Osteoblast (primary cell): ENCODE results near the gene PHLDA3. TPM values are rescaled to one million over a fixed set of nuclear protein-coding genes. Genes with fewer than 3 reads are reported as not detected.

Experiments
- DNase-seq: peaks from one replicate; pipeline ENCODE4 v3.0.0; 2011; ENCODE audit warnings: low spot score, mixed read lengths; ENCODE audit not compliant: insufficient read length; ENCODE audit errors: missing footprints
- H2AFZ ChIP-seq: 2 replicates; pipeline ENCODE4 v1.6.0; 2011; ENCODE audit warnings: mild to moderate bottlenecking, low read length
- H3K27ac ChIP-seq: 2 replicates; pipeline ENCODE4 v1.5.1; 2011; ENCODE audit warnings: mild to moderate bottlenecking, low read depth, low read length, moderate library complexity
- H3K27me3 ChIP-seq: 2 replicates; pipeline ENCODE4 v1.6.0; 2012; ENCODE audit warnings: mild to moderate bottlenecking, control low read depth, inconsistent platforms, low read length, moderate library complexity; ENCODE audit not compliant: insufficient read depth
- H3K36me3 ChIP-seq: 2 replicates; pipeline ENCODE4 v1.5.1; 2011; ENCODE audit warnings: mild to moderate bottlenecking, low read length, control low read depth, moderate library complexity; ENCODE audit not compliant: insufficient read depth
- H3K4me1 ChIP-seq: 2 replicates; pipeline ENCODE4 v1.5.1; 2011; ENCODE audit warnings: mild to moderate bottlenecking, low read length, control low read depth, moderate library complexity; ENCODE audit not compliant: insufficient read depth
- H3K4me2 ChIP-seq: 2 replicates; pipeline ENCODE4 v1.6.0; 2011; ENCODE audit warnings: mild to moderate bottlenecking, low read length; ENCODE audit not compliant: insufficient read depth
- H3K4me3 ChIP-seq: fragments of 200-600 bp; sonication (generic); 3 replicates; pipeline ENCODE4 v1.5.1; 2012; ENCODE audit warnings: mild to moderate bottlenecking, low read length, inconsistent platforms; ENCODE audit not compliant: insufficient read depth
- H3K79me2 ChIP-seq: 2 replicates; pipeline ENCODE4 v1.6.0; 2012; ENCODE audit warnings: mild to moderate bottlenecking, low read length, control low read depth, inconsistent platforms; ENCODE audit not compliant: insufficient read depth
- H3K9me3 ChIP-seq: 2 replicates; pipeline ENCODE4 v1.5.1; 2011; ENCODE audit warnings: low read depth, low read length, control low read depth
- H4K20me1 ChIP-seq: 2 replicates; pipeline ENCODE4 v1.6.0; 2012; ENCODE audit warnings: mild to moderate bottlenecking, low read length, control low read depth; ENCODE audit not compliant: insufficient read depth
- CTCF ChIP-seq: IDR thresholded peaks from 2 replicates; pipeline ENCODE4 v1.5.1; 2011; ENCODE audit warnings: mild to moderate bottlenecking, low read depth, low read length, moderate library complexity; ENCODE audit errors: extremely low read depth
- total RNA-seq: library from RNA; depleted of rRNA; stranded (reverse); fragments of >200 nt; gene quantifications from 2 replicates; pipeline ENCODE4 v1.2.3, GENCODE V29; 2012

PHLDA3 gene
- total RNA-seq, 1 donor, result 116 TPM

GRCh38 chr1:201491896-201492511 is 23.0 kb upstream of the PHLDA3 start:
- Histone ChIP-seq H3K79me2 (peaks cover 77% of the 10 kb centered on the region), H3K27ac (peak overlapping the region; percentile 57), H3K4me2 (no peak overlapping the region), H3K4me3 (no peak overlapping the region), H3K4me1 (peaks cover 89% of the 10 kb centered on the region), H3K27me3 (no peaks in the 10 kb centered on the region), H4K20me1 (peaks cover 43% of the 10 kb centered on the region), H3K36me3 (peaks cover 89% of the 10 kb centered on the region), H2AFZ (no peak overlapping the region), H3K9me3 (no peaks in the 10 kb centered on the region)
- TF ChIP-seq CTCF, result no peak
- no peak for DNase-seq

GRCh38 chr1:201490708-201491131 is 21.7 kb upstream of the PHLDA3 start:
- Histone ChIP-seq H2AFZ (no peak overlapping the region), H3K4me1 (peaks cover 78% of the 10 kb centered on the region), H3K27me3 (no peaks in the 10 kb centered on the region), H3K9me3 (no peaks in the 10 kb centered on the region), H3K27ac (peak overlapping the region; percentile 55), H3K36me3 (peaks cover 90% of the 10 kb centered on the region), H4K20me1 (peaks cover 35% of the 10 kb centered on the region), H3K4me2 (no peak overlapping the region), H3K4me3 (no peak overlapping the region), H3K79me2 (peaks cover 66% of the 10 kb centered on the region)
- TF ChIP-seq CTCF, result no peak
- DNase-seq, result no peak

GRCh38 chr1:201489643-201490261 is 20.8 kb upstream of the PHLDA3 start:
- Histone ChIP-seq H3K4me1 (peaks cover 69% of the 10 kb centered on the region), H2AFZ (no peak overlapping the region), H3K36me3 (peaks cover 90% of the 10 kb centered on the region), H3K27ac (peak overlapping the region; percentile 55), H3K9me3 (no peaks in the 10 kb centered on the region), H3K79me2 (peaks cover 56% of the 10 kb centered on the region), H4K20me1 (peaks cover 35% of the 10 kb centered on the region), H3K4me2 (peak overlapping the region; percentile 6), H3K27me3 (no peaks in the 10 kb centered on the region), H3K4me3 (no peak overlapping the region)
- DNase-seq, result no peak
- TF ChIP-seq CTCF, result no peak

- DNase-seq, result peak; percentile 98
- peaks cover 34% of the 10 kb centered on the region for H4K20me1 ChIP-seq
- peak overlapping the region; percentile 63 for H3K27ac ChIP-seq
- no peak overlapping the region for H2AFZ ChIP-seq
- H3K4me1 ChIP-seq, result peaks cover 61% of the 10 kb centered on the region
- no peaks in the 10 kb centered on the region for H3K9me3 ChIP-seq
- H3K4me2 ChIP-seq, result peak overlapping the region; percentile 26
- H3K4me3 ChIP-seq, result no peak overlapping the region
- H3K27me3 ChIP-seq, result no peaks in the 10 kb centered on the region
- peaks cover 90% of the 10 kb centered on the region for H3K36me3 ChIP-seq
- peaks cover 49% of the 10 kb centered on the region for H3K79me2 ChIP-seq
- TF ChIP-seq CTCF, result no peak
These were observed 20.0 kb upstream of the PHLDA3 start for GRCh38 chr1:201488830-201489589.
